GM23338 (cell line): Measurements from ENCODE around the gene KIAA1217.

Experiments
- CREB1 ChIP-seq: fragments of 250-450 bp; sonication (Bioruptor Pico); IDR thresholded peaks from 2 replicates; pipeline ENCODE4 v1.5.0; 2020; ENCODE audit warnings: low read depth, mild to moderate bottlenecking, moderate library complexity
- EZH2 ChIP-seq: fragments of 200-600 bp; sonication (generic); IDR thresholded peaks from one replicate; pipeline ENCODE4 v1.8.0; 2017; ENCODE audit warnings: antibody characterized with exemption, mild to moderate bottlenecking, low read depth; ENCODE audit not compliant: unreplicated experiment
- EZH2phosphoT487 ChIP-seq: fragments of 200-600 bp; sonication (generic); IDR thresholded peaks from one replicate; pipeline ENCODE4 v1.8.1; 2018; ENCODE audit warnings: antibody characterized with exemption; ENCODE audit not compliant: unreplicated experiment
- JUNB ChIP-seq: IDR thresholded peaks from one replicate; pipeline ENCODE4 v1.6.1; 2016; ENCODE audit warnings: antibody characterized with exemption; ENCODE audit not compliant: unreplicated experiment
- NANOG ChIP-seq: IDR thresholded peaks from 2 replicates; pipeline ENCODE4 v1.6.1; 2016; ENCODE audit warnings: antibody characterized with exemption, borderline replicate concordance
- POLR2AphosphoS5 ChIP-seq: IDR thresholded peaks from 2 replicates; pipeline ENCODE4 v1.6.1; 2016; ENCODE audit warnings: antibody characterized with exemption, low read depth
- STAT1 ChIP-seq: IDR thresholded peaks from one replicate; pipeline ENCODE4 v1.6.1; 2016; ENCODE audit warnings: antibody characterized with exemption; ENCODE audit not compliant: unreplicated experiment
- ZNF114 ChIP-seq: fragments of 250-450 bp; sonication (Bioruptor Pico); IDR thresholded peaks from 2 replicates; pipeline ENCODE4 v1.5.0; 2020; ENCODE audit warnings: mild to moderate bottlenecking, moderate library complexity
- ZNF331 ChIP-seq: fragments of 250-450 bp; sonication (Bioruptor Pico); IDR thresholded peaks from 2 replicates; pipeline ENCODE4 v1.5.0; 2020; ENCODE audit warnings: low read depth, mild to moderate bottlenecking, moderate library complexity
- TF ChIP-seq, protein P1 (sequence below), 2 experiments: fragments of 200-600 bp in 1 of 2; sonication (generic) in 1 of 2; conservative IDR thresholded peaks; 2 replicates each; pipeline versions ENCODE4 v1.5.1 to v1.6.1; 2016 to 2017; ENCODE audit warnings: antibody characterized with exemption in 2 of 2, low read depth in 2 of 2, mild to moderate bottlenecking in 2 of 2, moderate library complexity in 1 of 2
- TF ChIP-seq, protein P2 (sequence below): IDR thresholded peaks from one replicate; pipeline ENCODE4 v1.6.1; 2018; ENCODE audit warnings: antibody characterized with exemption; ENCODE audit not compliant: unreplicated experiment
- TF ChIP-seq, protein P3 (sequence below): IDR thresholded peaks from 2 replicates; pipeline ENCODE4 v1.6.1; 2016; ENCODE audit warnings: antibody characterized with exemption

DNA sequence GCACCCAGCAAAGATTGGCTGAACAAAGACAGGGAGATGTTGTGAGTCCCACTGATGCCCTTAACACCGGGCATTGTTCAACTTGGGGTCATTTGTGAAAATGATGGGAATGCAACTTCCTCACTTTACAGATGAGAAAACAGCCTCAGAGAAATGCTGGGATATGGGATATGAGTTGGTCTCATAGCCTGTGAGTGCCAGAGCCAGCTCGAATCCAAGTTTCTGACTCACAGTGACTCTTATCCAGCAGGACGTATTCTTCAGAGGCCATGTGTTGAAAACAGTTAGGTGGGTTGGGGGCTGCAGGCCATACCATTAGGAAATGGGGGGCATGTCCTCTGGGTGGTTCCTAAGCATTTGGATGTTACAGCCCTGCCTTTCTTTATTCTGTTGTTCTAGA, 45.2 kb downstream of the KIAA1217 start:
- TF ChIP-seq, protein P1, sequence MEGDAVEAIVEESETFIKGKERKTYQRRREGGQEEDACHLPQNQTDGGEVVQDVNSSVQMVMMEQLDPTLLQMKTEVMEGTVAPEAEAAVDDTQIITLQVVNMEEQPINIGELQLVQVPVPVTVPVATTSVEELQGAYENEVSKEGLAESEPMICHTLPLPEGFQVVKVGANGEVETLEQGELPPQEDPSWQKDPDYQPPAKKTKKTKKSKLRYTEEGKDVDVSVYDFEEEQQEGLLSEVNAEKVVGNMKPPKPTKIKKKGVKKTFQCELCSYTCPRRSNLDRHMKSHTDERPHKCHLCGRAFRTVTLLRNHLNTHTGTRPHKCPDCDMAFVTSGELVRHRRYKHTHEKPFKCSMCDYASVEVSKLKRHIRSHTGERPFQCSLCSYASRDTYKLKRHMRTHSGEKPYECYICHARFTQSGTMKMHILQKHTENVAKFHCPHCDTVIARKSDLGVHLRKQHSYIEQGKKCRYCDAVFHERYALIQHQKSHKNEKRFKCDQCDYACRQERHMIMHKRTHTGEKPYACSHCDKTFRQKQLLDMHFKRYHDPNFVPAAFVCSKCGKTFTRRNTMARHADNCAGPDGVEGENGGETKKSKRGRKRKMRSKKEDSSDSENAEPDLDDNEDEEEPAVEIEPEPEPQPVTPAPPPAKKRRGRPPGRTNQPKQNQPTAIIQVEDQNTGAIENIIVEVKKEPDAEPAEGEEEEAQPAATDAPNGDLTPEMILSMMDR (conservative IDR thresholded peaks at IDR 0.05; ENCODE audit: low read depth in 2 of 2) = no peak
- TF ChIP-seq EZH2phosphoT487 (no peak), EZH2 (no peak), STAT1 (no peak), POLR2AphosphoS5 (no peak), CREB1 (CRISPR knock-in tag) (no peak), ZNF114 (no peak), ZNF331 (CRISPR knock-in tag) (no peak), JUNB (no peak), NANOG (no peak)
- TF ChIP-seq, protein P2, sequence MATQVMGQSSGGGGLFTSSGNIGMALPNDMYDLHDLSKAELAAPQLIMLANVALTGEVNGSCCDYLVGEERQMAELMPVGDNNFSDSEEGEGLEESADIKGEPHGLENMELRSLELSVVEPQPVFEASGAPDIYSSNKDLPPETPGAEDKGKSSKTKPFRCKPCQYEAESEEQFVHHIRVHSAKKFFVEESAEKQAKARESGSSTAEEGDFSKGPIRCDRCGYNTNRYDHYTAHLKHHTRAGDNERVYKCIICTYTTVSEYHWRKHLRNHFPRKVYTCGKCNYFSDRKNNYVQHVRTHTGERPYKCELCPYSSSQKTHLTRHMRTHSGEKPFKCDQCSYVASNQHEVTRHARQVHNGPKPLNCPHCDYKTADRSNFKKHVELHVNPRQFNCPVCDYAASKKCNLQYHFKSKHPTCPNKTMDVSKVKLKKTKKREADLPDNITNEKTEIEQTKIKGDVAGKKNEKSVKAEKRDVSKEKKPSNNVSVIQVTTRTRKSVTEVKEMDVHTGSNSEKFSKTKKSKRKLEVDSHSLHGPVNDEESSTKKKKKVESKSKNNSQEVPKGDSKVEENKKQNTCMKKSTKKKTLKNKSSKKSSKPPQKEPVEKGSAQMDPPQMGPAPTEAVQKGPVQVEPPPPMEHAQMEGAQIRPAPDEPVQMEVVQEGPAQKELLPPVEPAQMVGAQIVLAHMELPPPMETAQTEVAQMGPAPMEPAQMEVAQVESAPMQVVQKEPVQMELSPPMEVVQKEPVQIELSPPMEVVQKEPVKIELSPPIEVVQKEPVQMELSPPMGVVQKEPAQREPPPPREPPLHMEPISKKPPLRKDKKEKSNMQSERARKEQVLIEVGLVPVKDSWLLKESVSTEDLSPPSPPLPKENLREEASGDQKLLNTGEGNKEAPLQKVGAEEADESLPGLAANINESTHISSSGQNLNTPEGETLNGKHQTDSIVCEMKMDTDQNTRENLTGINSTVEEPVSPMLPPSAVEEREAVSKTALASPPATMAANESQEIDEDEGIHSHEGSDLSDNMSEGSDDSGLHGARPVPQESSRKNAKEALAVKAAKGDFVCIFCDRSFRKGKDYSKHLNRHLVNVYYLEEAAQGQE = no peak
- TF ChIP-seq, protein P3, sequence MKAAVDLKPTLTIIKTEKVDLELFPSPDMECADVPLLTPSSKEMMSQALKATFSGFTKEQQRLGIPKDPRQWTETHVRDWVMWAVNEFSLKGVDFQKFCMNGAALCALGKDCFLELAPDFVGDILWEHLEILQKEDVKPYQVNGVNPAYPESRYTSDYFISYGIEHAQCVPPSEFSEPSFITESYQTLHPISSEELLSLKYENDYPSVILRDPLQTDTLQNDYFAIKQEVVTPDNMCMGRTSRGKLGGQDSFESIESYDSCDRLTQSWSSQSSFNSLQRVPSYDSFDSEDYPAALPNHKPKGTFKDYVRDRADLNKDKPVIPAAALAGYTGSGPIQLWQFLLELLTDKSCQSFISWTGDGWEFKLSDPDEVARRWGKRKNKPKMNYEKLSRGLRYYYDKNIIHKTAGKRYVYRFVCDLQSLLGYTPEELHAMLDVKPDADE = no peak
